Measurements from ENCODE around the gene PPDPF.
"Not testable (repeated sequence)": the region's sequence is repeated elsewhere in the genome, so short reads cannot be mapped to it uniquely, and the experiment has no call there.

Gene PPDPF

GRCh38 chr20:63473555-63474449 lies 46.8 kb upstream of the PPDPF start:
- no peak overlapping the region for H3K4me3 ChIP-seq (ENCODE audit: low read depth, low read length)
- no peak for DNase-seq
- H3K27me3 ChIP-seq (ENCODE audit: insufficient read depth, low read depth, severe bottlenecking), result no peaks in the 10 kb centered on the region
- peak overlapping the region; percentile 41; the same call in 1 of the 2 replicates for H3K27ac ChIP-seq
- TF ChIP-seq, protein P1, sequence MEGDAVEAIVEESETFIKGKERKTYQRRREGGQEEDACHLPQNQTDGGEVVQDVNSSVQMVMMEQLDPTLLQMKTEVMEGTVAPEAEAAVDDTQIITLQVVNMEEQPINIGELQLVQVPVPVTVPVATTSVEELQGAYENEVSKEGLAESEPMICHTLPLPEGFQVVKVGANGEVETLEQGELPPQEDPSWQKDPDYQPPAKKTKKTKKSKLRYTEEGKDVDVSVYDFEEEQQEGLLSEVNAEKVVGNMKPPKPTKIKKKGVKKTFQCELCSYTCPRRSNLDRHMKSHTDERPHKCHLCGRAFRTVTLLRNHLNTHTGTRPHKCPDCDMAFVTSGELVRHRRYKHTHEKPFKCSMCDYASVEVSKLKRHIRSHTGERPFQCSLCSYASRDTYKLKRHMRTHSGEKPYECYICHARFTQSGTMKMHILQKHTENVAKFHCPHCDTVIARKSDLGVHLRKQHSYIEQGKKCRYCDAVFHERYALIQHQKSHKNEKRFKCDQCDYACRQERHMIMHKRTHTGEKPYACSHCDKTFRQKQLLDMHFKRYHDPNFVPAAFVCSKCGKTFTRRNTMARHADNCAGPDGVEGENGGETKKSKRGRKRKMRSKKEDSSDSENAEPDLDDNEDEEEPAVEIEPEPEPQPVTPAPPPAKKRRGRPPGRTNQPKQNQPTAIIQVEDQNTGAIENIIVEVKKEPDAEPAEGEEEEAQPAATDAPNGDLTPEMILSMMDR (IDR thresholded peaks at IDR 0.05; ENCODE audit: low read depth, low read length), result no peak
- H3K9me3 ChIP-seq (ENCODE audit: severe bottlenecking), result no peaks in the 10 kb centered on the region
- H3K36me3 ChIP-seq, result no peaks in the 10 kb centered on the region; the same call in 1 of the 2 replicates

DNA sequence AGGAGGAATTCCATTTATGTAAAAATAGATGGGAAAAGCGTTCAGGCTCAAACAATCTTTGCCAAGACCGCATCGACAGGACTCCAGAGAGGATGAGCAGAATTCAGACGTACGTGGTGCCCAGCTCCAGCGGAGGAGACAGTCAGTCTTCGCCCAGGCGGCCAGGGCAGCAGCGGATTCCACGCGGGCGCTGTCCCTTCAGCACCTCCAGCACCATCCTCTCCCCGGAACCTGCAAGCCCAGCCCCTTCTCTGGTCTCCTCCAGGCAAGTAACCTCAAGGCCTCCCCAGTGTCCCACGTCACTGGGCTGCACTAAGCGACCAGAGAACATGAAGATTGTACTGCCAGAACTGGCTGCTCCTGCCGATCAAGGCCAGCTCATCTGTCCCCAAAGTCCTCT lies 45.4 kb upstream of the PPDPF start:
- H3K9me3 ChIP-seq (ENCODE audit: severe bottlenecking), result no peaks in the 10 kb centered on the region
- H3K36me3 ChIP-seq, result no peaks in the 10 kb centered on the region
- TF ChIP-seq, protein P1 (IDR thresholded peaks at IDR 0.05; ENCODE audit: low read depth, low read length), result no peak
- no peak overlapping the region for H3K27ac ChIP-seq
- DNase-seq, result no peak
- H3K4me3 ChIP-seq (ENCODE audit: low read depth, low read length), result no peak overlapping the region
- no peaks in the 10 kb centered on the region for H3K27me3 ChIP-seq (ENCODE audit: insufficient read depth, low read depth, severe bottlenecking)

GRCh38 chr20:63477061-63477616 lies 43.4 kb upstream of the PPDPF start:
- Histone ChIP-seq H3K36me3 (no peaks in the 10 kb centered on the region), H3K4me3 (ENCODE audit: low read depth, low read length) (no peak overlapping the region), H3K27me3 (ENCODE audit: insufficient read depth, low read depth, severe bottlenecking) (no peaks in the 10 kb centered on the region), H3K27ac (no peak overlapping the region), H3K9me3 (ENCODE audit: severe bottlenecking) (no peaks in the 10 kb centered on the region)
- DNase-seq, result no peak
- TF ChIP-seq, protein P1 (IDR thresholded peaks at IDR 0.05; ENCODE audit: low read depth, low read length), result 0 out of 2 replicates have a peak, but pooled peaks have one; percentile 14

- Histone ChIP-seq H3K36me3 (no peaks in the 10 kb centered on the region), H3K27me3 (ENCODE audit: insufficient read depth, low read depth, severe bottlenecking) (no peaks in the 10 kb centered on the region), H3K9me3 (ENCODE audit: severe bottlenecking) (no peaks in the 10 kb centered on the region), H3K4me3 (ENCODE audit: low read depth, low read length) (no peak overlapping the region), H3K27ac (no peak overlapping the region)
- TF ChIP-seq, protein P1 (IDR thresholded peaks at IDR 0.05; ENCODE audit: low read depth, low read length), result no peak
- no peak for DNase-seq
Measured at GRCh38 chr20:63477944-63478343, 42.6 kb upstream of the PPDPF start.

DNA sequence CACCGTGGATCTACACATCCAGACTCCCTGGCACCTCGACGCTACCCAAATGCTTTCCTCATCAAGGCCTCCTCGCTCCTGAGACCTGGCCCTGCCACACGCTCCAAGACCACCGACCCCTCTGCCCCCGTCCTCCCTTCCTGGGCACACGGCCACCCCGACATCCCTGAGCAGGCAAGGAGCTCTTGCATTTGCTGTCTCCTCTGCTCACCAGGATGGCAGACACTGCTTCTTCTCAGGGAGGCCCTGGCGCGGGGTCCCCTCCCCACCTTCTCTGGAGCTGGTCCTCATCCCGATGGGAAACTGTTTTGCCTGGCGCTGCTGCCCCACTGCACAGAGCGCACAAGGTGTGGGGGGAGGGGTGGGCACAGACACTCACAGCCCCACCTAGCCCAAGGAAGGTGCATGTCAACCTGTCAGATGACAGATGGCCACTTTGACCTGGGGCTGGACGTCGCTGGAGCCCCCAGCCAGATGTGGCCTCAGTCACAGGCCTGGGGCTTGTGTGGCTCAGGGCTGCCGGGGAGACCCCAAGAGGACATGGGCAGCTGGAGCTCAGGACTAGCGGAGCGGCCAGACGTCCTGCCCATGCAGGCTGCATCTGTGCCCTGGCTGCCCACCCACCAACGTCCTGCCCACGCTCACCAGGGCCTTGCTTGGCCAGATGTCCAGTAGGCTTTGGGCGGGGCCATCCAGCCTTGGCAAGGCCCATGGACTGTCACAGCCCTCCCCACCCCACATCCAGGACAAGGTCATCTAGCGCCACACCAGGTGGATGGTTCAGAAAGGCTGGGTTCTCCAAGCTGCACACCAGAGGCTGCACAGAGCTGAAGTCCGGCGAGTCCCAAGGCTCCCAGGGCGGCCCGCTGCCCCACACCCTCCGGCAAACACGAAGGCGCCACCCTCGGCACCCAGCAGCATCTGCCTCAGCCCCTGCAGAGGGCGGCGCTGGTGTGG lies 41.9 kb upstream of the PPDPF start:
- Histone ChIP-seq H3K27ac (no peak overlapping the region), H3K27me3 (ENCODE audit: insufficient read depth, low read depth, severe bottlenecking) (no peaks in the 10 kb centered on the region), H3K36me3 (no peaks in the 10 kb centered on the region), H3K9me3 (ENCODE audit: severe bottlenecking) (no peaks in the 10 kb centered on the region), H3K4me3 (ENCODE audit: low read depth, low read length) (no peak overlapping the region)
- DNase-seq, result no peak
- TF ChIP-seq, protein P1 (IDR thresholded peaks at IDR 0.05; ENCODE audit: low read depth, low read length), result no peak

DNA sequence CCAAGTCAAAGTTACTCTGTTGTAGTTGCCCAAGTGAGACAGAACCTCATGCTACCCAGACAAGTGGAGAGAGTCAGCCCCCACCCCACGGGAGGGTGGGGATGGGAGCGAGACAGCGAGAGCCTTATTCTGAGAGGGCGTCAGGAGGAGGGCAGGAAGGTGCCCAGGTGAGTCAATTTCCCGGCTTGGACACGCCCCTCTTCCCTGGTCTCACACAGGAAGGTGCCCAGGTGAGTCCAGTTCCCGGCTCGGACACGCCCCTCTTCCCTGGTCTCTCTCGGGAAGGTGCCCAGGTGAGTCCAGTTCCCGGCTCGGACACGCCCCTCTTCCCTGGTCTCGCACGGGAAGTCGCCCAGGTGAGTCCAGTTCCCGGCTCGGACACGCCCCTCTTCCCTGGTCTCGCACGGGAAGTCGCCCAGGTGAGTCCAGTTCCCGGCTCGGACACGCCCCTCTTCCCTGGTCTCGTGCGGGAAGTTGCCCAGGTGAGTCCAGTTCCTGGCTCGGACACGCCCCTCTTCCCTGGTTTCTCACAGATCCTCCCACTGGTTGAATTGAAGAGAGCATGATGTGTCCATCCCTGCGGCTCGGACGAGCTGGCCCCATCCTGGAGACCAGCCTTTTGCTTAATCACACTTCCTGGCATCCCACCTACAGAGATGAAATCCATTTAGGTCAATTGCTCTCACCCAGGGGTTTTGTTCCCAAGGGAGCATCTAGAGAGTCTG lies 40.7 kb upstream of the PPDPF start:
- H3K27me3 ChIP-seq (ENCODE audit: insufficient read depth, low read depth, severe bottlenecking); DNase-seq; H3K4me3 ChIP-seq (ENCODE audit: low read depth, low read length); H3K36me3 ChIP-seq; H3K9me3 ChIP-seq (ENCODE audit: severe bottlenecking); H3K27ac ChIP-seq: not testable (repeated sequence)

Measured in WERI-Rb-1 (cell line).